CD4-positive, alpha-beta T cell treated with Interleukin-2 at 100 ng/mL for 4 hours (primary cell): ENCODE data around the gene NCF4.

Experiments used
- DNase-seq: peaks from one replicate; pipeline ENCODE4 v3.0.0-alpha.2; 2020; ENCODE audit warnings: low spot score

Gene NCF4

DNA sequence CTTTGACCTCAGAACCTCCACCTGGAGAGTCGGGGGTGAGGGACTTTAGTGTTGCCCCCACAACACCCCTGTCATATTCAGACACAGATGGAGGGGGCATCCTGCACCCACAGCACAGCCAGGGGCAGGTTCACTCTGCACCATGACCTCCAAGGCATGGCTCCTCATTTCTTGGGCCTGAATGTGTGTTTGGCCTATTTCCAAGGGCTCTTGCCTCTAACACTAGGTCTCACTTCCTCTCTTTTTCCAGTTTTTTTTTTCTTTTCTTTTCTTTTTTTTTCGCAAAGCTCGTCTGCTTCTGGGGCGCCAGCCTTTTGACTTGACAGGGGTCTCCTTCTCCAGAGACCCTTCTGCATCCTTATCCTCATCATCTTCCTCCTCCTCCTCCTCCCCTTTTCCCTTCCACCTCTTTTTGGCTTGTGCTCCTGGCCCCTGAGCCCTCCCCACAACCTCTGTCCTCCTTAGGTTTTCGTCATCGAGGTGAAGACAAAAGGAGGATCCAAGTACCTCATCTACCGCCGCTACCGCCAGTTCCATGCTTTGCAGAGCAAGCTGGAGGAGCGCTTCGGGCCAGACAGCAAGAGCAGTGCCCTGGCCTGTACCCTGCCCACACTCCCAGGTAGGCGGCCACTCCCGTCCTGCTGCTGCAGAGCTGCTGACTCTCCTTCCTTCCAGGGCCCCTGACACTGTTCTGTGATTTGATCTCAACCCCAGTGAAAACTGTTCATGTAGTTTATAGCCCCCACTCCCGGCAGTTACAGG lies 3.8 kb downstream of the NCF4 start:
- no peak for DNase-seq

DNA sequence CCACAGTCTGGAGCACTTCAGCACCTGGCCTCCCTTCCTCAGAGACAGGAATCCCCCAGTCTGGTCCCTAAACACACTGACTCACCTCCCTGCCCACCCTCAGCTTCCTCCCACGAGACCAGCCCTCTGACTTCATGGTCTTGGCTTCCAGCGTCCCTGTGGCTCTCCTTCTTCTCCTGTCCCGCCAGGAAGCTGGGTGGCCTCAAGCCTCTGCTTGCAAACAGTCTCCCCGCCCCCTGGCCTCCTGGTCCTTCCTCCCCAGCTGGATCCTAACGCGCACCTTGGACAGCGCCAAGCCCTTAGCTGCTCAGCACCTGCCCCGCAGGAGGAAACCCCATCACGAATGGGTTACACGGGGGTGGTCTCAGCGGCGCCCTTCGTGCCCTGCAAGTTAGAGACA lies 4.5 kb downstream of the NCF4 start:
- DNase-seq = no peak

DNA sequence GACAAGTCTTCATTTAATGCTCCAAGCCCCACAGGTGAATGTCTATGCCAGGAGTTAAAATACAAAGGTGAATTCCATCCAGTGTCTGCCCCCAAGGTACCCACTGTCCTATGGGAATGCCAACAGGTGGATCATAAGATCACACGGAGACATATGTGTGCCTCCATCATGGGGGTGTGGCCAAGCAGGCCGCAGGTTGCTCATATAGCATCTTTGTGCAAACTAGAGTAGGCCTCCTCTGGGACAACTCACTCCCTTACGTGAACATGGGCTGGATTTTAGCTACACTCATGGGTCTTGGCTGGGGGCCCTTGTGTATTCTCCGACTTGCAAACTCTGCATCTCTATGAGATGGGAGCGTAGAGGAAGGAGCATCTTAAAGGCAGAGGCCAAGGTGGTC lies 6.9 kb downstream of the NCF4 start:
- DNase-seq = no peak

DNA sequence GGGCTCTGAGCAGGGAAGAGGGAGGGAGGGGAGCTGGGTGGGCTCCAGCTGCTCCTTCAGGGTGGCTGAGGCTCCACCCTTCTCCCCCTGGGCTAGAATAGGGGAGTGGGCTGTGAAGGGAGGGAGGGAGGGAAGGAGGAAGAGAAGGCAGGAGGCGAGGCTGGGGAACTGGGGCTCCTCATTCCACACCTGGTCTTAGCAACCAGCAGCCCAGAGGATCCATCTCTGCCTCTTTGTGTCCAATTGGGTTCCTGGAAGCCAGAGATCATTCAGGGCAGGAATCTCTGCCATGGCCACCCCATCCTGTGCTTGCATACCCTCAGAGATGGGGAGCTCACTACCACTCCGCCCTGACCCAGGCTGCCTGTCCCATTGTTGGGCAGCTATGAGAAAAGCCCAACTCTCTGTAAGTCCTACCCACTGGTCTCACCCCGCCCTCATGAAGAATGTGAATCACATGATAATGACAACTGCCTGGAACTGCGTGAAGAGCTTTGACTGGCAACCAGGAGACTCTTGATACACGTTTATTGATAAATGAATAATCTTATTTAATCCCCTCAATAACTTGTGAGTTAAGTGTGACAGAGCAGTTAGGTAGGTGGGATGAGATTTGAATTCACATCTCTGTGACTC lies 7.9 kb downstream of the NCF4 start:
- DNase-seq = no peak

- no peak for DNase-seq
Measured at GRCh38 chr22:36870250-36870649, 9.4 kb downstream of the NCF4 start.

DNA sequence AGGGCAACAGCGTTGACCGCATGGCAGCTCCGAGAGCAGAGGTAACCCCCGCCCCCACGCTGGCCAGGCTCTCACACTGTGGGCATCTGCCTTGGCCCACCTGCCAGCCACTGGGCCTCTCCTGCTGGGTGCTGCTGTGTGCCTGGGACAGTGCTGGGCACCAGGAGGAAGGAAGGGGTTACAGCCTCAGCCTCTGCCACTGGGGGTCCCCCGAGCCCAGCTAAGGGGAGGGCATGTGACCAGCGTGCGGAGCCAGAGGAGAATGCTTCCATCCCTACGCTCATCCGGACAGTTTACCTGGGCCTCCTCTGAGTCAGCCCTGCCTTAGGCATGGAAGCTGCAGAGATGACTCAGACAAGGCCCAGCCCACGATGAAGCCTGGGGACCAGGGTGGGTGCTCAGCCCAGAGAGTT lies 10.9 kb downstream of the NCF4 start:
- DNase-seq = no peak

DNA sequence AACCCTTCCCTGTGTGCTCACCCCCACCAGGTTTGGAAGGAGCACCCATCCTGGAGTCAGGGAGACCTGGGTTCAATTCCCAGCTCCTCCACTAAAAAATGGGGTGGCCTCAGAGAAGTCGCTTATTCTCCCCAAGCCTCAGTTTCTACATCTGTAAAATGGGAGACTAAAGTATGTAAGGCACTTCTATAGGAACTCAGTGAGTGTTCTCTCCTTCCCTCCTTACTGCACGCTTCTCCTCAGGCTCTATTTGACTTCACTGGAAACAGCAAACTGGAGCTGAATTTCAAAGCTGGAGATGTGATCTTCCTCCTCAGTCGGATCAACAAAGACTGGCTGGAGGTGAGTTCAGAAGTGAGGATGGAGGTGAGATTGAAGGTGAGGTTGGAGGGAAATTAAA lies 11.3 kb downstream of the NCF4 start:
- no peak for DNase-seq

DNA sequence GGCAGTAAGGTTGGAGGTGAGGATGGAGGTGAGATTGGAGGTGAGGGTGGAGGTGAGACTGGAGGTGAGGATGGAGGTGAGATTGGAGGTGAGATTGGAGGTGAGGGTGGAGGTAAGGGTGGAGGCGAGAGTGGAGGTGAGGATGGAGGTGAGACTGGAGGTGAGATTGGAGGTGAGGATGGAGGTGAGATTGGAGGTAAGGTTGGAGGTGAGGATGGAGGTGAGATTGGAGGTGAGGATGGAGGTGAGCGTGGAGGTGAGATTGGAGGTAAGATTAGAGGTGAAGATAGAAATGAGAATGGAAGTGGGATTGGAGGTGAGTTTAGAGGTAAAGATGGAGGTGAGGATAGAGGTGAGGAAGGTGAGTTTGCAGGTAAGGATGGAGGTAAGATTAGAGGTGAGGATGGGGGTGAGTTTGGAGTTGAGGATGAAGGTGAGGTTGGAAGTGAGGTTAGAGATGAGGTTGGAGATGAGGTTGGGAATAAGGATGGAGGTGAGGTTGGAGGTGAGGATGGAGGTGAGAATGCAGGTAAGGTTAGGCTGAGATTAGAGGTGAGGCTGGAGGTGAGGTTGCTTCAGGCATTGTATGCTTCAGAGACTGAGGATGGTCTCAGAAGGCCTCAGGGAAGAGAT lies 12.2 kb downstream of the NCF4 start:
- DNase-seq = no peak

DNA sequence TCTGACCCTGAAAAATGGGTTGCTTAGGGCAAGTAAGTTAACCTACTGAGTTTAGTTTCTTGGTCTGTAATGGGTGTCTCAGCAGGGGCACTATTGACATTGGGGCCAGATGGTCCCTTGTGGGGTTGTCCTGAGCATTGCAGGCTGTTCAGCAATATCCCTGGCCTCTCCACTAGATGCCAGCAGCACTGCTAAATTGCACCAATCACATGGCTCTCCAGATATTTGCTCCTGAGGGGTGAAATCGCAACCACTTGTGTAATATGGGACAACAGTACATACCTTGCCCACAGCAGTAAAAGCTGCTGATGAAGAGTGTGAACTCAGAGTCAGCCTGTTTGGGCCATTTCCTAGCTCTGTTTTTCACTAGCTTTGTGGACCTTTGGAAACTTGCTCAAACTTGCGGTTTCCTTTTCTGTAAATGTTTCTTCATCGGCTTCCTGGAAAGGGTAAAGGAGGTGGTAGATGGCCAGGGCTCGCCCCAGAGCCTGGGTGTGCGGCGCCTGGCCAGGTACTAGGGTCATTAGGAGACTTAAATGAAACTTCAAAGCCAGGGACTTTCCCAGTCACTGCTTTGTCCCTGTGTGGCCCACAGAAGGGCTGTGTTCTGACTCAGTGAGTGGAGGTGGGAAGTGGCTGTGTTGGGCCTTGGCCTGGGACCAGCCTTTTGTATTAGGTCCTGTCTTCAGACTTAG lies 13.0 kb downstream of the NCF4 start:
- DNase-seq = peak; percentile 45

DNA sequence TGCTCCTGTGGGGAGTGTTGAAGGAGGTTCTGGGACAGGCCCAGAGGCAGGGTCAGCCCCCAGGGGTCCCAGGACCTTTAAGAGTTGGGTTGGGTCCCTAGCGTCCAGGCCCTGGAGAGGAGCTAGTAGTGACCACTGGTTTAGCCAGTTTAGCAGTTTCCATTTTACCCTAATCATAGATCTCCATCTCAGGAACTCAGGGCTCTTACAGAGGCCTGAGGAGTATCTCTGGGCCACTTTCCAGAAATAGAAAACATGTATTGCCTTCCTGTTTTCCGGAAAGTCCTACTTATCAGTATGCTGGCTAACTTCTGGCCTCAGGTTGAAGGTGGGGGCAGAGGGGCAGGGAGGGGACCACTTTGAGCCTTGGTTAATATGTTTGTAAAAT lies 13.5 kb downstream of the NCF4 start:
- DNase-seq = no peak

GRCh38 chr22:36874736-36875135 lies 13.9 kb downstream of the NCF4 start:
- DNase-seq = no peak

DNA sequence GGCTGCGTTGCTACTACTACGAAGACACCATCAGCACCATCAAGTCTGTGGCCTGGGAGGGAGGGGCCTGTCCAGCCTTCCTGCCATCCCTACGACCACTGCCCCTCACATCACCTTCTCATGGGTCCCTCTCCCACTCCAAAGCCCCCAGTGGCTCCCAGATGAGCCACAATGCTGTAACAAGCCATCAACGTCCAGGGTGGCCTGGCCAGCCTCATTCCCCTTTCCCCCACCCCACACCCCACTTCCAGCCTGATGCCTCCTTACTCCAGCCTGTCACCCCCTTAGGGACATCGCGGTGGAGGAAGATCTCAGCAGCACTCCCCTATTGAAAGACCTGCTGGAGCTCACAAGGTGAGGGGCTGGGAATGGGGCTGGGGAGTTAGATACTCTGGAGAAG lies 14.9 kb downstream of the NCF4 start:
- DNase-seq = no peak

DNA sequence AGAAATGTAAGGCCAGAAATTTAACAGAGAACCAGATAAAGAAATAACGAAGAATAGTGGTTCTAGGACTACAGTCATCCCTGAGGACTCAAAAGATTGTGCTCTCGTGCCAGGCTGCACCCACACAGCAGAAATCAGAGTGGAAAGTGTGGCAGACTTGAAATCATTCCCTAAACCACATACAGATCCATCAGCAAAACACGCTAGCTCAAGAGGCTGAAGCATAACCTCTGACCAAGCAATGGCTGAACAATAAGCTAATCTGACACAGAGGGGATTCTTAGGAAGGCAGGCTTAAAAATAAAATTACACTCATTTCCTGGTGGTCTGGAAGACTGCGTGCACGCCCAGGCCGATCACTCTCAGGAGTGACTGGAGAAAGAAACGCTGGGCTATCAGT lies 19.0 kb downstream of the NCF4 start:
- DNase-seq = no peak

- DNase-seq = peak; percentile 1
Measured at GRCh38 chr22:36881504-36882245, 20.9 kb downstream of the NCF4 start.

- DNase-seq = no peak
Measured at GRCh38 chr22:36884349-36885158, 23.7 kb downstream of the NCF4 start.

- DNase-seq = no peak
Measured at GRCh38 chr22:36885474-36885873, 24.7 kb downstream of the NCF4 start.

DNA sequence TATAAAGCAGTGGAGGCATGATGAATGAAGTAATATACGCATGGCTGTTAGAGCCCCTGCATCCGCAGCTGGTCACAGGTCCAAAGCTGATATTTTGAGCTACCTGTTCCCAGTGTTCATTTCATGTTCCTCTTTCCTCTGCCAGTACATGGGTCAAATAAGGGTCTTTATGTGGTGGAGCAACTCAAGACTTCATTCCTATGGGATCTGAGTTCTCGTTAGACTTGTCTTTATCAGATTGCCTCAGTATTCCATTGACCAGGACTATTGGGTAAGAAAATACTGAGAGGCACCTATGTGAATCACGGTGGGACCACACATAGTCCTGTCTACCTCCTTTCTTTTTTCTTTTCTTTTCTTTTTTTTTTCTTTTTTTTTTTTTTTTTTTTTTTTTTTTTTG lies 25.2 kb downstream of the NCF4 start:
- no peak for DNase-seq

- DNase-seq = peak; percentile 41
Measured at GRCh38 chr22:36887162-36887561, 26.4 kb downstream of the NCF4 start.

GRCh38 chr22:36891646-36892045 lies 30.8 kb downstream of the NCF4 start:
- no peak for DNase-seq

- DNase-seq = no peak
Measured at GRCh38 chr22:36892292-36892691, 31.5 kb downstream of the NCF4 start.

GRCh38 chr22:36893262-36893661 lies 32.5 kb downstream of the NCF4 start:
- DNase-seq = no peak
